Embryonic facial prominence (tissue), 1 donor: ENCODE measurements around the gene DAPK3.
"Not testable (repeated sequence)": the region's sequence is repeated elsewhere in the genome, so short reads cannot be mapped to it uniquely, and the experiment has no call there.

Source experiments
- DNase-seq: peaks from one replicate; pipeline ENCODE4 v3.0.0-alpha.2; 2016; ENCODE audit errors: extremely low spot score

Gene DAPK3

GRCh38 chr19:3970808-3971598 lies at the start of gene DAPK3:
Gene DAPK3, minus strand, starts transcription at chr19:3971099. Its CDS starts 1,364 bp downstream, at chr19:3969735.
- peak; percentile 92 for DNase-seq

GRCh38 chr19:4019578-4019977 lies 48.7 kb upstream of the DAPK3 start:
- DNase-seq: no peak

- DNase-seq: no peak
These were observed 48.0 kb upstream of the DAPK3 start for GRCh38 chr19:4018775-4019504.

GRCh38 chr19:4018140-4018613 lies 47.3 kb upstream of the DAPK3 start:
- DNase-seq: no peak

- DNase-seq: no peak
These were observed 46.2 kb upstream of the DAPK3 start for GRCh38 chr19:4016903-4017638.

GRCh38 chr19:4016486-4016885 lies 45.6 kb upstream of the DAPK3 start:
- DNase-seq: no peak

- no peak for DNase-seq
These were observed 45.0 kb upstream of the DAPK3 start for GRCh38 chr19:4015705-4016402.

- no peak for DNase-seq
These were observed 43.9 kb upstream of the DAPK3 start for GRCh38 chr19:4014541-4015491.

- no peak for DNase-seq
These were observed 43.1 kb upstream of the DAPK3 start for GRCh38 chr19:4013886-4014540.

- DNase-seq: no peak
These were observed 42.2 kb upstream of the DAPK3 start for GRCh38 chr19:4012975-4013634.

- DNase-seq: no peak
These were observed 41.4 kb upstream of the DAPK3 start for GRCh38 chr19:4012092-4012974.

GRCh38 chr19:4011430-4011829 lies 40.5 kb upstream of the DAPK3 start:
- not testable (repeated sequence) for DNase-seq

- DNase-seq: no peak
These were observed 39.9 kb upstream of the DAPK3 start for GRCh38 chr19:4010808-4011110.

GRCh38 chr19:4009990-4010807 lies 39.3 kb upstream of the DAPK3 start:
- no peak for DNase-seq

GRCh38 chr19:4007836-4008539 lies 37.1 kb upstream of the DAPK3 start:
- DNase-seq: no peak

GRCh38 chr19:4007021-4007835 lies 36.3 kb upstream of the DAPK3 start, which contains the start of gene PIAS4:
Gene PIAS4, plus strand, starts transcription at chr19:4007736. Its CDS starts 25 bp downstream, at chr19:4007761.
- DNase-seq: peak; percentile 89
